NT2/D1 (cell line): ENCODE results near the gene RGS16.

Experiments
- SUZ12 ChIP-seq: IDR thresholded peaks from 2 replicates; pipeline ENCODE4 v1.6.1; 2011; ENCODE audit not compliant: insufficient read length, insufficient read depth; ENCODE audit errors: extremely low read depth
- YY1 ChIP-seq: IDR thresholded peaks from 2 replicates; pipeline ENCODE4 v1.6.1; 2011; ENCODE audit not compliant: insufficient read length, insufficient read depth
- ZNF274 ChIP-seq: IDR thresholded peaks from 2 replicates; pipeline ENCODE4 v1.6.1; 2011; ENCODE audit warnings: mild to moderate bottlenecking, low read depth, low read length

DNA sequence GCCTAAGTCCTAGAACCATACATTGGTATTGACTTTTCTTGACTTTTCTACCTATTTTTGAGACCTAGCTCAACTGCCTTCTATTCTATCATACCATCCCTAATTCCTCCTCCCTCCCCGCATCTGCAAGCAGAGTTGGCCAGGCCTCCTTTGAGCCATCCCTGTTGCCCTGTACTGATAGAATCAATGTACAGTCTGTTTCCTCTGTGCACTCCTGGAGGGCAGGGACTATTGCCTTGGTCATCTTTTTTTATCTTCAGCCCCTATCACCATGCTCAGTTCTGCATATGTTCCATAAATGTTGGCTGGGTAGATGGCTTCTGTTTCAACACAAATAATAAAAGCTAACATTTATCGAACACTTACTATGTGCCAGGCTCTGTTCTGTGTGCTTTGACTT, 4.0 kb upstream of the RGS16 start:
- TF ChIP-seq YY1 = no peak
- TF ChIP-seq SUZ12 = no peak
- no peak for TF ChIP-seq ZNF274
